Frontal cortex (tissue), 4 donors: ENCODE results near the gene GLDN. TPM values are rescaled to one million over a fixed set of nuclear protein-coding genes. Genes with fewer than 3 reads are reported as not detected.

Source experiments
- DNase-seq, 2 donors: peaks; one replicate each; pipeline ENCODE4 v3.0.0; 2012; ENCODE audit warnings: low spot score in 2 of 2
- FAIRE-seq: peaks from 2 replicates; lab custom pipeline; 2012; peaks lifted over from hg19 to GRCh38; lab: Jason Lieb, UNC
- total RNA-seq: library from RNA; depleted of rRNA; stranded (reverse); fragments of >200 nt; gene quantifications from one replicate; pipeline ENCODE4 v1.2.3, GENCODE V29; 2014
- donor health status: control.
- donor health status: control.
- donor health status: control.

Gene GLDN
- total RNA-seq, 1 donor from 2014 or later: 2.0 TPM

- FAIRE-seq (no peak), DNase-seq (no peak)
Observed at GRCh38 chr15:51321316-51321715, 20.1 kb upstream of the GLDN start.

- no peak for FAIRE-seq
- DNase-seq: no peak
Observed at GRCh38 chr15:51322621-51323296, 18.7 kb upstream of the GLDN start.

DNA sequence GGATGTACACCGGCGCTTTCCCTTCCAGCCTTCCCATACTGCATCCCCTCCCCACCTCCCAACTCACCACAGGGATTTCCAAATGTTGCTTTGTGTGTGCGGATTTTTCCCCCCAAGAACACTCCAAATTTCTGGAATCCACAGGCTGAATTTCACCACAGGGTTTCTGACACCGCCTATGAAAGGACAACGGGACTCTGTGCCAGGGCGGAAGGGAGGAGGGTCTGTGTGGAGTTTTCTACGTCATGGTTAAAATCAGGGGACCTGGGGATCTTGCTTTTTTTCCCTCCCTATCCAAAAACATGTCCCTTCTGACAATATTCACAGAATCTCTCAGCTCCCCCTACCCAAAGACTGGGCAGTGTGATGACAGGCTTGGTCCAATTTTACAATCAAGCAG lies 17.7 kb upstream of the GLDN start:
- DNase-seq (no peak), FAIRE-seq (no peak)

DNA sequence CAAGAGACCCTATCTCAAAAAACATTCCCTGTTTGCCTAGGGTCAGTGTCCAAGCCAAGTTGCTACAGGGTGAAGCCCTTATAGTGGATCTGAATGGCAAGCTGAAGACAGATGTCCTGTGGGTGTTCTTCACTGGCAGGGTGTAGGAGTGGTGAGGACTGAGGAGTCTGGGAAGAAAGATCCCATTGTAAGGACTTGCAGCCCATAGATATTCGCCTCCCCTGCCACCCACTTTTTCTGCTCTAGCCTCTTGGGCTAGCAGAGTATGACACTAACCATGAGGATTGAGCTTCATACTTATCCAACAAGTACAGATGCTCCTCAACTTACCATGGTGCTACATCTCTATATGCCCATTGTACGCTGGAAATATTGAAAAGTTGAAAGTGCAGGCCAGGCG lies 16.3 kb upstream of the GLDN start:
- DNase-seq (no peak), FAIRE-seq (no peak)

DNA sequence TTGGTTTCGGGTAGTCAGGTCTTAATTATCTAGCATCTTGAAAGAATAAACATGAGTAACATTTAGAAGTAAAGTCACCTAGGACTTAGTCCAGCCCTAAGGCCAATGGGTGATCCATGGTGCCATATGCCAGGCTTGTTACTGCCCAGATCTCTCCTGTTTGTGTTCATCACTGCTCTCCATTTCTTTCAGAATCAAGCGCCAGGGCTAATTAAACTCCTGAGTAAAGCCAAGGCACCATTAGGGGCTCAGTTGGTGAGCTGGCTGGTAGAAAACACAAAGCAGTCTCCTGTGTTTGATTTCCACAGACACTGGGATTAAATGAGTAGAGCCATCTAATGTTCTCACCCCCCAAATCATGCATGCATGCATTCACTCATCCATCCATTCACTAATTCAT lies 14.4 kb upstream of the GLDN start:
- no peak for DNase-seq
- FAIRE-seq: no peak

DNA sequence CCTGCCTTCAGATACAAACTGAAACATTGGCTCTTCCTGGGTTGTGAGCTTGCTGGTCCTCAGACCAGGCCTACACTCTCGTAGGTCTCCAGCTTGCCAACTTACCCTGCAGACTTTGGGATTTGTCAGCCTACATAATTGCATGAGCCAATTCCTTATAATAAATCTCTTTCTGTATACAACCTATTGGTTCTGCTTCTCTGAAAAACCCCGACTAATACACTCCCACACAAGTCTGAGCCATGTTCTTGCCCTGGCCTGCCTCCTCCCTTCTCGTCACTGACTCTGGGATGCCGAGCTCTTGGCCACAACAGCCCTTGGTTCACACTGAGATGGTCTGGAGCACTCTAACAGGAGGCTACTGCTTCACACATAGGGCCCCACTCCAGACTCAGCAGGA lies 12.5 kb upstream of the GLDN start:
- no peak for DNase-seq
- FAIRE-seq: no peak

- FAIRE-seq (no peak), DNase-seq (no peak)
Observed at GRCh38 chr15:51331141-51331540, 10.3 kb upstream of the GLDN start.

DNA sequence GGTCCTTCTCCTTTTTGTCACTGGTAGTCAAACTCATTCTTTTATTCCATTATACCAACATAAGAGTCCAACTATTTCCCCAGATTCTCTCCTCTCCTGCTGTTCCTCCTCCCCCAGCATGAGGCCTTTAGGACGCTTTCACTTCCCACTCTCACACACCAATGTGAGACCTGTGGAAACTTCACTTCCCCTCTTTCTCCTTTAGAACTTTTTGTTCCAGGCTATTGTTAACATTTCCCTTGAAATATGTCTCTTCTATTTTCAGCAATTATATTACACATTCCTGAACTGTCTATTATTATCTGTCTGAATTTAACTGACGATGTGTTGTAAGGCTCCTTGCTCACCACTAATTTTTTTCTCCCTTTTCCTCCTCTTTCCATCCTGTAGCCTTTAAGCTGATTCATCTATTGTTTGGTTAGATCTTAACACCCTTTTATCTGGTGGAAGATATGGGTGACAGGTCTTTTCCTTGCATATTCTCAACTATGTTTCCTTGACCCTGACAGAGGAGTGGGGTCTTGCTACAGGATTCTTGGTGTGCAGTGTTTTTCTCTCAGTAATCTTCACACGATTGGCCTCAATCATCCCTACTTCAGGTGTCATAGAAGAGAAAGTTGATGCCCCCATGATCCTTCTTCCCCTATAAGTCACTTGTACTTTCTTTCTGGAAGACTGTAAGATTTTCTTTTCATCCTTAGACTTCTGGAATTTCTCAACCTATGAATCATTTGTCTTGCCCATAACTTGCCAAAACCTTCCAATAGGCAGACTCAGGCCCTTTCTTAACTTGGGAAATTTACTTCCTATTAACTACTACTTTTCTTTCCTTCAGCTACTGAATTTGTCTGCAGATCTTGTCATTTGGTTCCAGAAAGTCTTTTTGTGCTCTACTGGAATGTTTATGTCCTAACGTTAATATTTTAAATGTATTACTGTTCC lies 9.0 kb upstream of the GLDN start:
- FAIRE-seq: no peak

DNA sequence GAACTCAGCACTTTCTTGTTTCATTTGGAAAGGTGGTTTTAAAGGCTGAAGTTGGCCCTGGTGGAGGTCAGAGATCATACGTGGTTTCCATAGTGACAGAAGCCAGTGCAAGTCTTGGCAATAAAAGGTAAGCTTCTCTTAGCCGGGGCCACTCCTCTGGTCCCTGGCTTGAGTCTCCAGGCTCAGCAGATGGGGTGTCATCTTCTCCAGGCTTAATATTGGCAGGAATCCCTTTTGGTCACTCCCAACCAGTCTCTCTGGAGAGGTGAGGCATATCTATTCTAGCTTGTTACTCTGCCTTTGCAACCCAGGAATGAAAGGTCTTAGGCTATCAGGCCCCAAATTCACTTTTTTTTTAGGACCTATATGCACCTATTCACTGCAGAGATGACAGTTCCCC lies 7.9 kb upstream of the GLDN start:
- FAIRE-seq: no peak
- no peak for DNase-seq

More for the DNA sequence above, 9.0 kb upstream of the GLDN start:
- no peak for DNase-seq

- DNase-seq (no peak), FAIRE-seq (no peak)
Observed at GRCh38 chr15:51334011-51334451, 7.4 kb upstream of the GLDN start.

GRCh38 chr15:51335087-51335486 lies 6.4 kb upstream of the GLDN start:
- FAIRE-seq (no peak), DNase-seq (no peak)

DNA sequence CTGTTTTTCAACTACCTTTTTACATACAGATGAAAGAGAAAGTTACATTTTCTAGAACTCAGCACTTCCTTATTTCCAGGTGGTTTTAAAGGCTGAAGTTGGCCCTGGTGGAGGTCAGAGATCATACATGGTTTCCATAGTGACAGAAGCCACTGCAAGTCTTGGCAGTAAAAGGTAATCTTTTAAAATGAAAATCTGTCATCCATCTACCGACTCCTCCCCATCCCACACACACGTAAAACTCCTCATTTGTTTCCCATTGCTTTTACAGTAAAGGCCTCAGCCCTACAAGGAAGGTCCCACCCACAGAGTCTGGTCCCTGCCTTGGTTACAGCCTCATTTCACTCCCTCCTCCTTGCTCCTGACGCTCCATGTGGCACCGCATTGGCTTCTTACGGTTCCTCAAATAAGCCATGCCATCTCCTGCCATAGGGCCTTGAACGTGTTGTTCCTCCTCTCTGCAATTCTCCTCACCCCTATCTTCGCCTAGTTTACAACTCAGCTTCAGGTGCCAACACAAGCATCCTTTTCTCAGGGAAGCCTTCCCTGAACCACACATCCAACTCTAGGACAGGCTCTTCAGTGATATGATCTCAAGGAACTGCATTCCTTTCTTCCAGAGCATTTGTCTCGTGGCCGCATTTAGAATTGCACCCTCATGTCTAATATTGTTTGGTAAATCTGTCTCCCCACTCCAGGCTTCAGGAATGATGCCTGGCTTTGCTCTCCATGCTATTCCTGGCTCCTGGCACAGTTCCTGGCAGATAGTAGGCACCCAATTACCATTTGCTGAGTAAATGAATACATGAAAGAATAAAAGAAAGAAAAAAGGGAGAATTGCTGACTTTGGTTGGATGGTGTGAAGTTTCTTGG lies 5.7 kb upstream of the GLDN start:
- DNase-seq: no peak
- no peak for FAIRE-seq

GRCh38 chr15:51338496-51338895 lies 3.0 kb upstream of the GLDN start, which contains the start of gene CYP19A1:
Gene CYP19A1, minus strand, starts transcription at chr15:51338596. Its CDS starts 95,684 bp downstream, at chr15:51242912.
- no peak for DNase-seq
- no peak for FAIRE-seq

DNA sequence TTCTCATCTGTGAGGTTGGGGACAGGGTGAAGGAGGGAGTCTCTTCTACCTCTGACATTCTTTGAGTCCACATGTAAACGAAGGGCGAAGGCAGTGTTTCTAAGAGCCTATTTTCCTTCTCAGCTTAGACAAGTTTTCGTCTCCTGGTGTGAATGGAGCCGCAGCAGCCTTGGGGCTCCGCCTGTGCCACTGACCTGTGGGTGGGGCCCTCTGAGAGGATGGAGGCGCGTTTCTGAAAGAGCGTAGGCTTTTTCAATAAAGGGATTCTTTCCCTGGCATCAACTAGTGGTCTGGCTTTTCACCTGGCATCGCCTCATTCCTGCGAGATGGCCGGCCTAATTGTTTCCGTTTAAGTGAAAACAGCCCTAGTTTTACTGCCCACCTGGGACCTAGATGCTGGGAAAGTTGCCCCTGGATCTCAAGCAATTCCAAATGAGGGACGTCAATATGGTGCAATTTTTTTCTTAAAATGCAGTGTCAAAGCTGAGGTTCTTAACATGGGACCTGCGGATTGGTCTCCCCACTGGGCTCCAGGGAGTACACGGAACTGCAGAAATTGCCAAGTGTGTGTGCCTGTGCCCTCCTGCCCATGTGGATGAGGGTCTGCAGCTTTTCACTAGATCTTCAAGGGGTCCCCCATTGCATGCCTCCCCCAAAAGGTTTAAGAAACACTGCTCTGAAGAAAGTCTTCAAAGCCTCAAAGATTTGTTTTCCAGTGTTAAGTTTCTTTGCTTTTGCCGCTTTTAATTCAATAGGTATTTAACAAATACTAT lies 958 bp downstream of the GLDN start:
- FAIRE-seq: no peak
- DNase-seq: peak in 1 of 2 donors; percentile 39

- DNase-seq (no peak), FAIRE-seq (no peak)
Observed at GRCh38 chr15:51343466-51343865, 2.0 kb downstream of the GLDN start.

GRCh38 chr15:51346136-51346535 lies 4.7 kb downstream of the GLDN start:
- no peak for DNase-seq
- FAIRE-seq: no peak

- DNase-seq (peak in 1 of 2 donors; percentile 29), FAIRE-seq (peak; percentile 66)
Observed at GRCh38 chr15:51348688-51349087, 7.2 kb downstream of the GLDN start.

- no peak for FAIRE-seq
Observed at GRCh38 chr15:51349156-51349844, 7.8 kb downstream of the GLDN start.

DNA sequence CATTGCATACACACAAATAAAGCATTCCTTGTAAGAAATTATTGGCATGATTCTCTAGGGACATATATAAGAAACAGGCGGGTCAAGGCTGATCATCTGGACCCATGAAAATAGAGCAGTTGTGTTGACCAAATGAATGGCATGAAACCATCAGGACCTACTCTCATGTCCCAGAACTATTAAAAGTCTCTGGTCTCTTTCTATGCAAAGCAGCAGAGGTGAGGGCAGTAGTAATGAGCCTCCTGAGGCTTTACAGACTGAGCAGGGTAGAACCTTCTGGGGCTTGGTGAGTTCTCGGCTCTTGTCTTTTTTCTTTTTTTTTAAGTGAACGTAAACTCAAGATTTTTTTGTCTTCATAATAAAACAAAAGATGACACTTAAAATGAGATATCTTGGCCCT lies 9.3 kb downstream of the GLDN start:
- FAIRE-seq (no peak), DNase-seq (no peak)

More at GRCh38 chr15:51349156-51349844, 7.8 kb downstream of the GLDN start:
- no peak for DNase-seq
